SK-N-SH treated with all-trans-retinoic acid at 6 μM for 48 hours (cell line): Measurements from ENCODE around the gene RNF224.

Experiments used
- ARNTL ChIP-seq: fragments of 450-650 bp; formaldehyde crosslinking; IDR thresholded peaks from 2 replicates; pipeline ENCODE4 v1.5.0; 2020; ENCODE audit warnings: low read depth, mild to moderate bottlenecking, moderate library complexity, borderline replicate concordance
- CREB5 ChIP-seq: fragments of 250-450 bp; sonication (Bioruptor Pico); IDR thresholded peaks from 2 replicates; pipeline ENCODE4 v1.5.1; 2020; ENCODE audit warnings: low read depth, mild to moderate bottlenecking, moderate library complexity
- ISL1 ChIP-seq: fragments of 250-450 bp; sonication (Bioruptor Pico); IDR thresholded peaks from 2 replicates; pipeline ENCODE4 v2.1.2; 2022; ENCODE audit warnings: mild to moderate bottlenecking, moderate library complexity
- TOX ChIP-seq: fragments of 250-450 bp; sonication (Bioruptor Pico); IDR thresholded peaks from 2 replicates; pipeline ENCODE4 v1.8.0; 2021; ENCODE audit warnings: mild to moderate bottlenecking, moderate library complexity, borderline replicate concordance
- ZFP3 ChIP-seq: fragments of 250-450 bp; sonication (Bioruptor Pico); IDR thresholded peaks from 2 replicates; pipeline ENCODE4 v1.5.0; 2020; ENCODE audit warnings: mild to moderate bottlenecking, moderate library complexity

DNA sequence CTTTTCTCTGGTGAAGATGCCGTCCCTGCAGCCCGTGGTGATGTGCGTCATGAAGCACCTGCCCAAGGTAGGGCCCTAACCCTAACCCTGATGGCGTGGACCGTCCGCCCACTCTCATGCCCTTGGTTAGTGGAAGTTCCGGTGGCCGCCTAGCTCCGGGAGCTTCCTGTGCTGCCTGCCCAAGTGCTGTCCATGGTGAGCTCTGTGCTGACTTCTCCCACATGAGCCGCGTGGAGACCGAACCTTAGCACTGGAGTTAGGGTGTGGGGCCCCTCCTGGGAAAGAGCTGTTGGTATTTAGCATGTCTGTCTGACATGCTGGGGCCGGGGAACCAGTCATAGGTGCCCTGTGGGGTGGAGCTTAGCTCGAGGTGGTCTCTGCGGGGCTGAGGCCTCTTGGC lies 29.1 kb downstream of the RNF224 start:
- no peak for TF ChIP-seq ZFP3 (CRISPR knock-in tag)
- TF ChIP-seq CREB5, result no peak
- no peak for TF ChIP-seq TOX
- TF ChIP-seq ARNTL (CRISPR knock-in tag), result no peak
- no peak for TF ChIP-seq ISL1 (CRISPR knock-in tag)
